HG02938 (cell line): Measurements from ENCODE around the gene ESYT3.
"Not testable (repeated sequence)": the region's sequence is repeated elsewhere in the genome, so short reads cannot be mapped to it uniquely, and the experiment has no call there.

Source experiments
- ATAC-seq: cut with Tn5 transposase; IDR thresholded peaks from one replicate; pipeline ENCODE4 v1.9.1; 2021; ENCODE audit warnings: mild to moderate bottlenecking, moderate library complexity; ENCODE audit not compliant: unreplicated experiment

The ESYT3 gene

GRCh38 chr3:138407236-138407907, 27.0 kb upstream of the ESYT3 start:
- no peak for ATAC-seq

DNA sequence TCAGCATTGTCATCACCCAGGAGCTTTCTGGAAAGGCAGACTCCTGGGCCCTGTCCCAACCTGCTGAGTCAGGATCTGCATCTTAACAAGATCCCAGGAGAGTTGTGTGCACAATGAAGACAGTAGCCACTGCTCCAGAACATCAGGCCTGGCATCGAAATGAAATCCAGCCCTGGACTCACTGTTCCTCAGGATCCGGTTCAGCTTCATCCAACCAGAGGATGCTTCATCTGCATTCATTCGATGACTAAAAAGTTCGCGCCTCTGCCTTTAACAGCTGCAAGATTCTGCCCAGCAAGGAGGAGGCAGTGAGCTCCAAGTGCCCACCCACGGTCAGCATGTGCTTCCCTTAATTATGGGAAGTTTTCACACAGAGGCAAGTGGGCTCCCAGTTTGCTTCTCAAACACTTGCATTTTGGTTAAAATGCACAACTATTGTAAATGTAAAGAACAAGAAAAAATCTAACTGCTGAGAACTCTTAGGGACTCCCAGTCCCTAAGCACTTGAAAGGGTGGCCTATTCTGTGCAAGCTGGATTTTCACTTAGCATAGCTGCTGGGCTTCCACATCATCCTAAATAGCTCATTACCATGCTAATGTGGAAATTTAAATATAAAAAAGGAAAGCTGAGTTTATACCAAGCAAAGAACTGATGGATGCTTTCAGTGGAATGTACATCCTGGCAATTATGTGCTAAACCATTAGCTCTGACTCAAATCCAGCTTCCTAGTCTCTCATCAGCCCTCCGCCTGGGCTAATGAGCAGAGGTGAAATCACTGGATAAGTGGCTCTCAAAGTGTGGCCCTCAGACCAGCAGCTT, 25.5 kb upstream of the ESYT3 start:
- ATAC-seq = no peak

GRCh38 chr3:138412821-138413551, 21.4 kb upstream of the ESYT3 start:
- ATAC-seq = no peak

- ATAC-seq = not testable (repeated sequence)
These were observed 18.2 kb upstream of the ESYT3 start for GRCh38 chr3:138416236-138416635.

- peak; percentile 77 for ATAC-seq
These were observed 16.8 kb upstream of the ESYT3 start for GRCh38 chr3:138417559-138417982.

DNA sequence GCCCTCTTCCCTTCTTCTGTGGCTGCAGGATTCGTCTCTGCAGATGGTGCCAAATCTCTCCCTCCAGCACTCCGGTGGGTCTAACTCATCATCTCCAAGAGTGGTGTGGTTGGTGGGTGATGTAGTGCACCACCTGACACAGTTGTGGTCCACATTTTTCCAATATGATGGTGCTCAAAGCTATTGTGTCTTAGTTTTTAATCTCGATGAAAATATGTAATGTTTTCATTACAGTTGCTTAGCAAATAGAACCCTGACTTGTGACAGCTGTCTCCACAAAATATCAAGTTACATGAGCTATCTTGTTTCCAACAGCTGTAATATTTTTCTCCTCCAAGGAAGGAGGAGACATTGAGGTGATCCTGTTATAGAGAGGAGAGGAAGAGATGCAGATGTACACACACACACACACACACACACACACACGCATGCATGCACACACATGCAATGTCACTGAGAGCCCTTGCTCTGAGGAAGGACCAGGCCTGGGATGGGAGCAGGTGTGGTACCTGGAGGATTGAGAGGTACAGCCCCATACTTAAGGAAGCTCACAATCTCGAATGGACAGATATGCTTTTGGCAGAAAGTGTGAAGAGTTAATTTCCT, 15.7 kb upstream of the ESYT3 start:
- no peak for ATAC-seq

DNA sequence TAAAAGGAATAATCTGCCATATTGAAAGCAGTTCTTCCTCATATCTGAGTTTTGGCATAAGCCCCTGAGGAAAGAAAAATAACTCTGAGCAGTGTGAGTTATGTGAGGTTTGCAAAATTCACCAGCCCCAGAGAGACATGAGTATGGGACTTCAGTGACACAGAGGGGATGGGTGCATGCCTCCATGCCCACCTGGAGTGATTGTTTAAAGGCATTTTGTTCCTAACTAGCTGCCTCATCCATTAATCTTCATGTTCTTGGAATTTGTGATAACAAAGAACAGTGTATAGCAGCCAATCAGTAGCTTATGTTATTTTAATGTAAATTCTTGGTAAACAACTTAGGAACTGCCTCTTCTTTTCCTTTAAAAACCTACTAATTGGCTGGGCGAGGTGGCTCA, 11.1 kb upstream of the ESYT3 start:
- ATAC-seq = no peak

DNA sequence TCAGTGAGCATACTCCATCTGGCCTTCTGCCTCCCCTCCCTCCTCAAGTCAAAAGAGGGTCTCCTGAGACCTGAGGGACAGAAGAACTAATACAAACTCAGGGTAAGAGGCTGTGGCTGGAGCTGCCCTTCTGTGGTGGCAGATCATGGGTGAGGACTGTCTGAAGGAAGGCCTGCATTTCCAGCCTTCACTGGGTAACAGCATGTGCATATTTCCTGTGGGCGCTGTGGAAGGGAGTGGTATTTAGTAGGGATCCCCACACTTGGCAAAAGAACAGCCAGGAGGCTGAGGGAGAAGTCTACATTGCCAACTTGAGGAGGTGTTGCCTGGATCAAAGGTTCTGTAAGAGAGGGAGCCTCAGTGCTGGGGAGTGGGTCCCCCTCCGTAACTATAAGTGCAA, 10.1 kb upstream of the ESYT3 start:
- no peak for ATAC-seq

DNA sequence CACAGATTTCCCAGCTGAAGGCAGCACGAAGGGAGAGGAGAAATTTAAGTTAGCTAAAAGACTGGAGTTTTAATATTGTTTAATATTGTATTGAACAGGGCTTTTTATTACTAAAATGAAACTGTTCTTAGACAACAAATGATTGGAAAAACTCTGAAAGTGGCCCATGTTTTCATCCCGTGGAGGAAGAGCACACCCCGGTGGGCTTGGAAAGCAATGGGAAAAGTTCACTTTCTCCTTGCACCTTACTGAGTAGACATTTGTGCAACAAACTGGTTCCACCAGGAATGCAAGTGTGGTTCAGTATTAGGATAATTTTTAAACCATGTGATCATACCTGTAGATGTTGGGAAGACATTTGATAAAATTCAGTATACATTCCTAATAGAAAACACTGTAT, 8.2 kb upstream of the ESYT3 start:
- no peak for ATAC-seq

GRCh38 chr3:138426754-138427153, 7.7 kb upstream of the ESYT3 start:
- ATAC-seq = not testable (repeated sequence)

DNA sequence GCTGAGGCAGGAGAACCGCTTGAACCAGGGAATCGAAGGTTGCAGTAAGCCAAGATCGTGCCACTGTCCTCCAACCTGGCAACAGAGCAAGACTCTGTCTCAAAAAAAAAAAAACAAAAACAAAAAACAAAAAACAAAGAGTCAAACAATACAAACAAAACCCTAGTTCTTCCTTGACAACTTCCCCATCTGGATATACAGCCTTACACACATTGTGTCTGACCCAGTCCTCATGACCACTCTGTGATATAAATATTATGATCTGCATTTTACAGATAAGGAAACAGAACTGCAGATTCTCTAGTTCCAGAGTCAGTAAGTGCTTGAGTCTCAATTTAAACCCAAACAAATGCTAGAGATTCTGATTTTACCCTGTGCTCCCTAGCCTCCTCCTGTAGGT, 4.8 kb upstream of the ESYT3 start:
- no peak for ATAC-seq

DNA sequence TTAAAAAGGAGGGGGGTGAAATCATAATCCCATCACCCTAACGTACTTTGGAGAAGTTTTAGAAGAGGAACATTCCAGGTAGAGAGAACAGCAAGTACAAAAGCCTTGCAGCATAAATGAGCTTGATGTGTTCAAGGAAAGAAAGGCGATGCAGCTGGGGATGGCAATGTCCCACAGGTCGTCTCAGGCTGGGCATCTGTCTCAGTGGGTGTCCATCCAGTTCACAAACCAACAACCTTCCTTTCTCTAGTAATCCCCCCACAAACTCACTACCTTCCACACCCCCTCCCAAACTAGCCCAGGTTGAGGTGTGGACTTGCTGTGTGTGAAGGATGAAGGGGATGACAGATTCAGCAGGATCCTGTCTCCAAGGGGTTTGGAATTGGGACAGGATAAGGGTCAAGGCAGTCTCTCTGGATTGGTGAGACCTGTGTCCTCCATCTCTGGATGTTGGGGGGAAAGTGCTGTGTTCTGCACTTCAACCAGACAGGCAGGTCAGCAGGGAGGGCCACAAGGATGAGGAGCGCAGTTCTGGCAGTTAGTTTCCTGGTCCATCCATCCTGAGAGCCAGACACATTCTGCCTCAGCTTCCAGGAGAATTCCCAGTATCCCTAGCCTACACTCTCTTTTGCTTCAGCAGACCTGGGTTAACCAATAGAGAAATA, 1.7 kb upstream of the ESYT3 start:
- ATAC-seq = no peak

DNA sequence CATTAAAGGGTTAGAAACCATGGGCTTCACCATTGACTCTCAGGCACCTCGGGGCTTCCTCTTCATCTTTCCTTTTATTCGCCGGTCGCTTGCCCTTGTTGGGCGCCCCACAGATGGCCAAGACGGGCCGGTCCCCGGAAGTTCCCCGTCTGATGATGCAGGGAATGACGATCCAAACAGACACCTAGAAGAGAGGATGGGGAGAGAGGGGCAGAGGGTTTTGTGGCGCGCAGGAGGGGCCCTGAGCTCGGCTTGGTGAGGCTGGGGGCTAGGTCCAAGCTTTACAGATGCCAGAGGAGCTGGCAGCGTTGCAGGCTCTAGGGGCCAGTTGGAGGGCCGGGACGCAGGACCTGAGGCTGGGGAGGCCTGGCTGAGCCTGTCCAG, 532 bp upstream of the ESYT3 start:
- ATAC-seq = no peak

- ATAC-seq = no peak
These were observed 708 bp downstream of the ESYT3 start for GRCh38 chr3:138434875-138435772.

- ATAC-seq = no peak
These were observed 1.4 kb downstream of the ESYT3 start for GRCh38 chr3:138435840-138436239.

GRCh38 chr3:138437281-138437680, 2.9 kb downstream of the ESYT3 start:
- no peak for ATAC-seq

GRCh38 chr3:138438896-138439295, 4.5 kb downstream of the ESYT3 start:
- ATAC-seq = no peak

DNA sequence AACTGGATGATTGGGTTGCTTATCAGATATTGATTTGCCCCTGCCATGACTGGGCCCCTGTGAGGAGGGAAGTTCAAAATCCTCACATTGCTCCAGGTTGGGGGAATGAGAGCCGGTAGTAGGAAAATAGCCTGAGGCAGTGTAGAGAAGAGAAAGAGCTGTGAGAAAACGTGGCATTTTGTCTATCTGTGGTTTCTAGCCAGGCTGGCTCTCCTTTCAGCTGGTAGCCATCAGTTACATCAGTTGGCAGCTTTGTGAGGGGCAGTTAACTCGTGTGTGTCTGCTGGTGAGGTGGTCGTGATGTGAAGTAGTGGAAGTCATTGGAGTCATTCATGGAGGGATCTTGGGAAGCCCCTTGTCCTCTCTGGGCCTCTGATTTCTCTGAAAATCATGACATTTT, 5.2 kb downstream of the ESYT3 start:
- no peak for ATAC-seq

DNA sequence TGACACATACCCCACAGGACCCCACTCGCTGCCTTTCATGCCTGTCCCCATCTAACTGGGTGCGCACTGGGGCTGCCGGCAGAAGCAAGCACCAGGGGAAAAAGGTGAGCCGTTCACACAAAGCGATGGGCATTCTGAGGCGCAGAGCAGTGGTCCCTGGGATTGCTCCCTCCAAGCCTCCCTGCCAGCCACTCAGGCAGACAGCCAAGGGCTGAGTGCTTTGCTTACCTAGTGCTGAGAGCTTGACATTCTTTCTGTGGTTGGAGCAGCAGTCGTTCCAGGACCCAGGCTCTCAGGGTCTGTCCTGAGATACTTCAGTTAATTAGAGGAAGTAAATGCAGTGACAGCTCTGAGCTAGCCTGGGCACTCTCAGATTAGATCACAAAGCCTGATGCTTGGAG, 5.7 kb downstream of the ESYT3 start:
- ATAC-seq = no peak

DNA sequence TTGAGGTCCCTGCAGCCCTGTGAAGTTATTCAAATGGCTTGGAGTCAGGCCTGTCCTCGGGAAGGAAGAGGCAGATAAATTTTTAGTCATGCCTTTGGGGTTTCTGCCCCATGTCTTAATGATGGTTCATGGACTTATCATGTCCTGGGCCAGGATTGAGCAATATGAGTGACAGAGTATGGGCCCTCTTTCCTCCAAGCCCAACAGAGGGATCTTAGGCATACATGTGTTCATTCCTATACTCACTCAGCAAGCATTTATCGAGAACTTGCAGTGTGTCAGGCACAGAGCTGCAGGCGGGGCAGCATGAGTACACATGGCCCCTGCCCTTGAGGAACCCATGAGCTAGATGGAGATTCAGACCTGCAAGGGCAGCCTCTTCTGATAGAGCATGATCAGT, 6.2 kb downstream of the ESYT3 start:
- no peak for ATAC-seq
